GOT3 (cell line): ENCODE data around the gene RPS6KA1.
"Not testable (repeated sequence)": the region's sequence is repeated elsewhere in the genome, so short reads cannot be mapped to it uniquely, and the experiment has no call there.

Experiments used
- DNase-seq: peaks from one replicate; lab custom pipeline; 2025; ENCODE audit warnings: mixed read lengths; lab: John Stamatoyannopoulos, UW

Gene RPS6KA1

DNA sequence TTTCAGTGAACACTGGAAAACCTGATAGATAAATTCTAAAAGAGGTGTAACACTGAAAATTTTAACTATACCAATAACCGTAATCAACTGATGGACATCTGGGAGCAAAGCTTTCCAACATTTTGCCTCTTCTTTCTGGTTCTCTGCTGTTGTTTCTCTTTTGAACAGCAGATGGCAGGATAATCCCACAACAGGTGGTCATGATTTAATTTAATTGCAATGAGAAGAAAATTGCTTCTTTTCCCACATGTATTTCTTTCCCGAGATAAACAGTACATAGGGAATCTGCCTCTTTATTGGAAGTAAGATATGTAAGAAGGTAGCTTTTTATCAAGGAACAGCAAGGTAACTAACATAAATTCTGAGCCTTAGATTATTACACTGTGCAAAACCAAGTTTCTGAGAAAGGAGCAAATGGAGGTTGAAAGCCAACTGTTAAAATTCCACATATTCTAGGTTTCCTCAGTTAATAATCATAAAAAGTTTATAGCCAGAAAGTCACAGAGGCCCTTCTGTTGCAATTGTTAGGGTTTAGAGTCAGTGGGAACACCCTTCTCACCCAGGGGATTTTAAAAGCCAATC is 72.9 kb downstream of the RPS6KA1 start:
- no peak for DNase-seq

DNA sequence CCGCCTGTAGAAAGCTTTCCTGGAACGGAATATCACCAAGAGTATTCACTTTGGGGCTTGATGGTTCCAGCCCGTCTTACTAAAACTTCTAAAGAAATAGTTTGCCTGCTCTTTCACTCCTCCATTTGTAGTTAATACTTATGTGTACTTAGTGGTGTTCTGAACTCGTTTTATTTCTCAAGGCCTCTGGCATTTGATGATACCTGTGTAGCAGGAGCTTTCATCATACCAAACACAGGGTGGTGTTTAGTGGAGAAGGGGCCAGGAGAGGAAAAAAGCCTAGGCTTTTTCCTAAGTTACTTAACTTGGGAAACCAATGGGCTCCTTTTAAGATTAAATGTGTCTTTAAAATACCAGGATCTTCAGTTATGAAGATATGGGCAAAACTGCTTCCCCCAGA is 74.3 kb downstream of the RPS6KA1 start:
- no peak for DNase-seq

- DNase-seq = no peak
These were observed 77.6 kb downstream of the RPS6KA1 start for GRCh38 chr1:26607186-26607585.

GRCh38 chr1:26608895-26609294 is 79.3 kb downstream of the RPS6KA1 start:
- no peak for DNase-seq

GRCh38 chr1:26610781-26611180 is 81.2 kb downstream of the RPS6KA1 start:
- no peak for DNase-seq

DNA sequence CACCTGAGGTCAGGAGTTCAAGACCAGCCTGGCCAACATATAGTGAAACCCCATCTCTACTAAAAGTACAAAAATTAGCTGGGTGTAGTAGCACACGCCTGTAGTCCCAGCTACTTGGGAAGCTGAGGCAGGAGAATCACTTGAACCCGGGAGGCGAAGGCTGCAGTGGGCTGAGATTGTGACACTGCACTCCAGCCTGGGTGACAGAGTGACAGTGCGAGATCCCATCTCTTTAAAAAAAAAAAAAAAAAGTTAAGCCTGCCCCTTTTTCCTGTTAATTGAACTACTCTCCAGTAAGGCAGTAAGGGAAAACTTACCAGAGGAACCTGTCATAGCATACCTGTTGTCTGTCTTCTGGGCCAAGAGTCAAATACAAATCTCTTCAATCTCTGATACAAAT is 83.1 kb downstream of the RPS6KA1 start:
- not testable (repeated sequence) for DNase-seq

- DNase-seq = no peak
These were observed 85.3 kb downstream of the RPS6KA1 start for GRCh38 chr1:26614655-26615411.

GRCh38 chr1:26616881-26617280 is 87.3 kb downstream of the RPS6KA1 start:
- no peak for DNase-seq

DNA sequence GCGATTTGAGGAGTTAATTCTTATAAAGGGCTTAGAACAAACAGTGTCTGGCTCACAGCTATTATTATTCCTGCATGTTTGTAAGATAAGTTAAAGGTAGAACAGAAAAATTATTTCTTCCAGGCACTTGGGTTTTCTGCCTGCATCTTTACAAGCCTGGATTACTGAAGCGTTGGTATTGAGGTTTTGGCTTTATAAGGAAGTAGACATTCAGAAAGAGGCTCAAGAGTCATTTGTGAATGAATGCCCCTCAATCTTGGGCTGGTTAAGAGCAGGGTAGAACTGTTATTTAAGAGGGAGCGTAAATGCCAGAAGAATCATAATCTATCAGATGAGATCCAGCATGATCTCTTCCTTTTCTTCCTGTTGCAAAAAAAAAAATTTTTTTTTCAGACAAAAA is 89.0 kb downstream of the RPS6KA1 start:
- no peak for DNase-seq
